GM21526 (cell line): ENCODE data around the gene TDO2.
"Not testable (repeated sequence)": the region's sequence is repeated elsewhere in the genome, so short reads cannot be mapped to it uniquely, and the experiment has no call there.

Experiments used
- ATAC-seq: cut with Tn5 transposase; IDR thresholded peaks from one replicate; pipeline ENCODE4 v1.9.1; 2021; ENCODE audit warnings: moderate library complexity; ENCODE audit not compliant: unreplicated experiment, low FRiP score

The TDO2 gene

DNA sequence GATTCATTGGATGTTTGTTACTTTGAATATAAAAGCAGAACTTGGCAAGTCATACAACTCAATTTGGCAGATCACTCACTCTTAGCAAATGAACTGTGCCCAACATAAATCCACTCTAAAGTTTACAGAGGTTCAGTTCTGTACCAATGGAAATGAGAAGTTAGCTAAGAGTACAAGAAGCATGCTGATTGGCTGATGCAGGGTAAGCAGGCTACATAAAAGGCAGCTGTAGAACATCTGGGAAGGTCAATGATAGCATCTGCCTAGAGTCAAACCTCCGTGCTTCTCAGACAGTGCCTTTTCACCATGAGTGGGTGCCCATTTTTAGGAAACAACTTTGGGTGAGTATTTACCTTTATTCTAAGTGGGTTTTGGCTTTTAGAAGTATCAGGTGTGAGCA, at the start of gene TDO2:
Gene TDO2 (plus strand): TSS at position 244 of the 400 bp plus-strand sequence. CDS start 63 bp downstream, at position 307.
- ATAC-seq = no peak

DNA sequence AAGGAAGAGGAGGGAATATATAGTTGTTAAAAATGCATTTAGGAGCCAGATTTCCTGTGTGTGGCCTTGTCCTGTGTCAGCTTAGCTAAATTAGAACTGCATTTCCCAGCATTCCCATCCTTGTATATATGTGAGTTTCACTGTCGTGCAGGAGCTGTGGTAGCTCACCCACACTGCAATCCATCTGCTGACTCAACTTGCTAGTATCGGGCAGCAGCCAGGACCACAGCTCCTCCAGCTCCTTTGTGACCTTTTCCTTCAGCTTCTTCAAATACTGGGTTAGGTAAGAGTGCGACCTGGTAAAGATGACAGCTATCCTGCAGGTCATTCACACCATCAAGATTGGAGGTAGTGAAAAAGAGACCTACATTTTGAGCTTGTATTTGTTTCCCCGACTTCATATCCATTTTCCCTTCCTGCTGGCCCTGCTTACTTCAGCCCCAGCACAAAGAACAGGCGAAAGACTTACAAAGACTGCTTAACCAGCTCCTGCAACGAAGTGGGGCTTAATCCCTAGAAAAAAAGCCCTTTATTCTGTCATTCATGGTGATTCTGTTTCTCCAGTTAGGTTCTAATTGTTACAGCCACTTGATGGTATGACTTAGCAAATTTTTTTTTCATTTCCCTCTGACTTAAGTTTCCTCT, 48.8 kb upstream of the TDO2 start:
- no peak for ATAC-seq

DNA sequence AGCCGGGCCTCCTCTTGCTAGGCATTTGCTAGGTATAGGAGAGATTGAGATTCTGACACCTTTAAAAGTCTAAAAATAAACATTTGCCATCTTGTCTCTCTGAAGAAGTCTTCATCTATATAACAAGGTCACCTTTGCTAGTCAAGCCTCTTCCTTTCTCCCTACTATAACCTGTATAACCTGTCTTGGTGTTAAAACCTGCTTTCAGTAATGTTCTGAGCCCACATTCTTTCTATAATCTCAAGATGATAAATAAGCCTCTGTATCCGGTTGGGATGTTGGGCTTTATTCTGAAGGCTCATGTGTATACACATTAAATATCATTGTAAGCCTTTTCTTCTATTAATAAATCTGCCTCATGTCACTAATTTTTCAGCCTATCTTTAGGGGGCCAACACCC, 47.6 kb upstream of the TDO2 start:
- ATAC-seq = no peak

DNA sequence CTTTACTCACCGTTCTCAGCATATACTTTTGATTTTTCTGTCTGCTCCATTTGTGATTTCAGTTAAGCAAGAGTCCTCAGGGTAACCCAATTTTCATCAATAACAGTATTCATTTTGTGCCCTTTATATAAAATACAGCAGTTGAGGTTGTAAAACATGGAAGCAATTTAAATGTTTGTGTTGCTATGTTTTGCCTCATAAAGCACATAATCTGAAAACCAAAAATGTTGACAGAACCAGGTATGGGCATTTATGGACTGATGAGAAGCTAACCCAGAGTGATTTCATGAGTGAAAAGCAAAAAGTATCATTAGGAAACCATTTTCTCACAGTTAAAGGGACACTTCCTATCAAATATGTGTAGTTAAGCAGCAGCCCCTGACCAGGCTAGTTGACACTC, 37.3 kb upstream of the TDO2 start, which contains the start of gene ASIC5:
Gene ASIC5 (minus strand): TSS at position 101 of the 400 bp plus-strand sequence. CDS start 51 bp downstream, at position 50.
- no peak for ATAC-seq

DNA sequence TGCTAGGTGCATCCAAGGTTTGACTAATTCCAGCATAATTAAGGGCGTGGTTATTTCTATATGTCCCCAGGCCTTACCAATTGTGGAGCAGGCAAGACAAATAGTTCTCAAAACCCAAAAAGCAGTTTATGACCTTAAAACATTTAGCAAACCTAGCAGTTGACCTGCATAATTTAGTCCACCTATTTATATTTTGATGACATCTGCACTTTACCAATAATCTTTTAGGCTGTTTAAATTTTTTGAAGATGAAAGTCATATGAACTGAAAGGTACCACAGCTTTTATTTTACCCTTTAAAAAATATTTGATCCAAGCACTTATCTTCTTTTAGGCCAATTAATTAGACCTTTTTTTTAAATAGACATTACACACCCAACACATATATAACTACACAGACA, 27.6 kb upstream of the TDO2 start:
- ATAC-seq = no peak

DNA sequence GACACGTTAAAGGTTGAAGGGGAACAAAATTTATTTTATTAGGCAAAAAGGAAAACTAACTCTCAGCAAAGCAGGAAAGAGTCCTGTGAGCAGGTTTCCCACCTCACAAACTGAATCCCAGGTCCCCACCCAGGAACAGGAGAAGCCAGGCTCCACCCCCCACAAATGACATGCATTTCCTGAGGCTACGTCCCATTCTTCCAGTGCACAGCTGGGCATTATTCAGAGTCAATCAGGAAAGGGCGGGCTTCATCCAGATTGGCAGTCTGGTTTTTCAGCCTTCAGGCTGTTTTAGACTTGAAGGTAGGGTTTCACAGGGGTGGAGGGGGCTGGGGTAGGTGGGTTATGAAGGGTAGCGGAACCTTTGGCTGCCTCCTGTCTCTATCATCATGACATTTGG, 25.5 kb upstream of the TDO2 start:
- ATAC-seq = no peak

DNA sequence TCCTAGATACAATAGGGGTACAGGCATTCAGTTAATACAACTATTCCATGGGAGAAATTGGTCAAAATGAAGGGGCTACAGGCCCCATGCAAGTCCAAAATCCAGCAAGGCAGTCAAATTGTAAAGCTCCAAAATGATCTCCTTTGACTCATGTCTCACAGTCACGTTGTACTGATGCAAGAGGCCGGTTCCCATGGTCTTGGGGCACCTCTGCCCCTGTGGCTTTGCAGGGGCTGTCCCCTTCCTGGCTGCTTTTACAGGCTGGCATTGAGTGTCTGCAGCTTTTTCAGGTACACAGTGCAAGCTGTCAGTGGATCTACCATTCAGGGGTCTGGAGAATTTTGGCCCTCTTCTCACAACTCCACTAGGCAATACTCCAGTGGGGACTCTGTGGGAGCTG, 24.9 kb upstream of the TDO2 start:
- ATAC-seq = no peak

DNA sequence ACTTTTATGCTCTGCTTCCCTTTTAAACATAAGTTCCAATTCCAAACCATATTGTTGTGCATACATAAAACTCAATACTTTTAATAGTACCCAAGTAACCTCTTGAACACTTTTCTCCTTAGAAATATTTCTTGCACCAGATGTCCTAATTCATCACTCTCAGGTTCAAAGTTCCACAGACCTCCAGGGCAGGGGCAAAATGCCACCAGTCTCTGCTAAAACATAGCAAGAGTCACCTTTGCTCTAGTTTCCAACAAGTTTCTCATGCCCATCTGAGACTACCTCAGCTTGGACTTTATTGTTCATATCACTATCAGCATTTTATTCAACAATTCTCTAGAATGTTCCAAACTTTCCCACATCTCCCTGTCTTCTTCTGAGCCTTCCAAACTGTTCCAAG, 23.7 kb upstream of the TDO2 start:
- ATAC-seq = no peak

DNA sequence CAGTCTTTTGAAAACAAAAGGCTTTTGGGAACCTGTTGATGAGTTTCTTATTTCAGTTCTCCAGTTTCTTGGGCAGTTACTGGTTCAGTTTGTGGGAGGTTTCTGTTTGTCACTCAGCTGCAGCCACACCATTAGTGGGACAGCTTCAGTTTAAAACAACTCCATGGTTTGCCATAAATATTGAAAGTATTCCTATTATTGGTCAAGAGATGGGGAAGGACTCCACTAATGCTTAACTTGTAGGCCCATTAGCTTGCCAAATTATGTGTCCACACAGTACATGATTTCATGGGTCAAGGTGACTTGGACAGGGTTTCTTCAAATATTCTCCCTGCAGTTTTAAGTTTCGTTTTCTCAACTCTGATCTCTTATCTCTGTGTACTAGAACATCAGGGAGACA, 21.9 kb upstream of the TDO2 start:
- ATAC-seq = peak; percentile 61

DNA sequence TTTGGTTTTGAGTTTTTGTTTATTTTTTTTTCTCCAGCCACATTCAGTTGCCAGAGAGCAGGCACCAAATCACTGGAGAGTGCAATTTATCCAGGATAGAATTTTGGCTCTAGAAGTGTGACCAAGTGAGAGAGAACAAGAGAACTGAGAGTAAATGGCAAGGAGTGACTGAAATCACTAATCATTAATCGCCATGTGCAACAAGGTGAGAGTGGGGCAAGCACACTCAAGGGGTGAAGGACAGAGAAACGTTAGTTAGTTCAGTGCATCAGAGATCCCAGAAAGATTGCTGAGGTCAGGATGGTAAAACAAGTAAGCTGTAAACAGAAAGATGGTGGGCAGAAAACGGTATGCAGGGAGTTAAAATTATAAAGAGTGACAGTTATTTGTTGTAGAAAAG, 19.6 kb upstream of the TDO2 start:
- ATAC-seq = no peak

DNA sequence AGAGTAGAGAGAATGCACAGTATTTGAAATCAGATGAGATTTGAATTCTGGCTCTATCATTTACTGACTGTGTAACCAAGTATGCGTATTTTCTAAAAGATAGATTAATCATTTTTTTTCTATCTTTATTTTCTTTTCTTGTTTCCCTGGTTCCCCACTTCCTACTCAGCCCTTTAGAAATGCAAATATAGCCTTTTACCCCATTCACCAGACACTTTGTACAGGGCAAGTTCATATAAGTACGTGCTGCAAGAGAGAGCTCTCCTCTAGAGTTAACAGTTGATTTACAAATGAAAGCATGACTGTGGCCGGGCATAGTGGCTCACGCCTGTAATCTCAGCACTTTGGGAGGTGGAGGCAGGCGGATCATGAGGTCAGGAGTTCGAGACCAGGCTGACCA, 17.8 kb upstream of the TDO2 start:
- no peak for ATAC-seq

DNA sequence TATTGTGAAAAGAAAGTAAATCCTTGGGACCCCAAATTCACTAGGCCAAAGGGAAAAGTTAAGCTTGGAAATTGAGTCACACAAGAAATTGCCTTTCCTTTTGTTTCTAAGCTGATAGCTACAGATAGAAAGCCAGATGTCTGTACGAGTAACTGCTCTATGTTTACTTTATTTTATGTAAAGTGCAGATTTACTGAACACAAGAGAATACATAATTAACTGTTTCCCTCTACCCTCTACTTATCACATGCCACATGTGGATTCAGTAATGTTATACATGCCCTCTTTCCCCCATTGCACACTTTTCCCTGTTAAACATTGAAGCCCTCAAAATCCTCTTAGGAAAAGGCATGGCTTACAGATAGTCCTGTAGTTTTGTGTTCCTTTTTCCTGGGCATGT, 16.5 kb upstream of the TDO2 start:
- no peak for ATAC-seq

DNA sequence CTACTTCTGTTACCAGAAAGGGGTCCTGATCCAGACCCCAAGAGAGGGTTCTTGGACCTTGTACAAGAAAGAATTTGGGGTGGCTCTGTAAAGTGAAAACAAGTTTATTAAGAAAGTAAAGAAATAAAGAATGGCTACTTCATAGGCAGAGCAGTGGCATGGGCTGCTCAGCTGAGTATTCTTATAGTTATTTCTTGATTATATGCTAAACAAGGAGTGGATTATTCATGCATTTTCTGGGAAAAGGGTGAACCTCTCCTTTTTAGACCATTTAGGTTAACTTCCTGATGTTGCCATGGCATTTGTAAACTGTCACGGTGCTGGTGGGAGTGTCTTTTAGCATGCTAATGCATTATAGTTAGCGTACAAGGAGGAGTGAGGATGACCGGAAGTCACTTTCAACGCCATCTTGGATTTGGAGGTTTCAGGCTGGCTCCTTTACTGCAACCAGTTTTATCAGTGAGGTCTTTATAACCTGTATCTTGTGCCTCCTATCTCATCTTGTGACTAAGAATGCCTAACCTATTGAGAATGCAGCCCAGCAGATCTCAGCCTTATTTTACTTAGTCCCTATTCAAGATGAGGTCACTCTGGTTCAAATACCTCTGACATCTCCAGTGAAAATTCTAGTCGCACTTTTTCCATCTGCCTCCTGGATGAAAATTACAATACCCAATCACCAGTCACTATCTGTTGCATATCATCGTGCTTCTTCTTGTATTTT, 15.5 kb upstream of the TDO2 start:
- ATAC-seq = no peak

DNA sequence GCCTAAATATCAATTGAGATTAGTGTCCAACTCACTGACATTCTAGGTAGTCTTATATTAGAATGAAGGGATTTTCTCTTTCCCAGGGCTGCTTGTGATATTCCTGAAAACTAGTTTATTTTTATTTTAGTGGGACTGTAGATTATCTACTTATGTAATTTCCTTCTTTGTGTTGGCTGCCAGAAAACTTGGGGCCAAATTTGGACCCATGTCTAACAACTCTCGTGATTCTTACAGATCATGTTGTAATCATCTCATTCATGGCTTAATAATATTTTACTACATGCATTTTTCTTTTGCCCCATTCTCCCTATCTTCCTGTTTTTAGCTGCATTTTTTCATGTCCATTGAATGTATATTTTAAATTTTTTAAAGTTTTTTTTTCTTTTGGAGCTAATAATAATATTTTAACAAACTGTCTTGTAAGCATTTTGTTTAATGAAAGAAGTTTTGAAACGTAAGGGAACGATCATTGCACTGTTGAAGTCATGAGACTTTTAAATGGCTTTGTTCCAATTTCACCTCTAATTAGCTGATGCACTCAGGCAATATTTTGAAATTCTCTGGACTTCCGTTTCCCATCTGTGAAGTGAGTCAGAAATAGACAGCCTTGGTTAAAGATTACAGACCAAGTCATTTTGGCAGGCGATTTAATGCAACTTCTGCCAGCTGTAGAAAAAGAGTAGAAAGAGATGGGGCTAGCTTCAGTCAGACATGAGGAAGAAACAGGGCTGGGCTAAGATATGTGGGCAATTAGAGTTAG, 14.3 kb upstream of the TDO2 start:
- no peak for ATAC-seq

DNA sequence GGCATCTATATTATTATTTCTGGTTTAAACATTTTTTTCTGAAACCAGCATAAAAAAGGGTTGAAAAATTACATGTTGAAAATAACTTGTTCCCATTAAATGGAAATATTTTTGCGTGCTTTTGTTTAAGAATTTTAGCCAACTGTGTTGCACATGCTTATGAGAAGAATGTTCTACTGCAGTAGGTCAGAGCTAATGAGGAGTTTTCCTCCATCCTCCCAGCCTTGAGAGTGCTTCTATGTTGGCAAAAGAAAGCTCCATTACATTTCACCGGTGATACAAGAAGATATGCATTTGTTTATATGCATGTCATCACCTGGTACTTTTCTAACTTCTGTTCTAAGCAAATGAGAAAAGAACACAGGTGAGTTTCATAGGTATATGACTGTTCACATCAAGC, 13.6 kb upstream of the TDO2 start:
- no peak for ATAC-seq

DNA sequence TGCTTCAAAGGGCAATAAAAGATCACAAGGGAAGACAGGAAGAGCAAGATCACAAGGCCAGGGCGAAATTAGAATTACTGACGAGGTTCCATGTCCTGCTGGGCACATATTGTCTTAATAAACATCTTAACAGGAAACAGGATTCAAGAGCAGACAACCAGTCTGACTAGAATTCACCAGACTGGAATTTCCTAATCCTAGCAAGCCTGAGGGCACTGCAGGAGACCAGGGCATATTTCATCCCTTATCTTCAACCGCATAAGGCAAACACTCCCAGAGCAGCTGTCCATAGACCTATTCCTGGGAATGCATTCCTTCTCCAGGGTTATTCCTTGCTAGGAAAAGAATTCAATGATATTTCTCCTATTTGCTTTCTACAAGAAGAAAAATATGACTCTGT, 12.4 kb upstream of the TDO2 start:
- no peak for ATAC-seq

DNA sequence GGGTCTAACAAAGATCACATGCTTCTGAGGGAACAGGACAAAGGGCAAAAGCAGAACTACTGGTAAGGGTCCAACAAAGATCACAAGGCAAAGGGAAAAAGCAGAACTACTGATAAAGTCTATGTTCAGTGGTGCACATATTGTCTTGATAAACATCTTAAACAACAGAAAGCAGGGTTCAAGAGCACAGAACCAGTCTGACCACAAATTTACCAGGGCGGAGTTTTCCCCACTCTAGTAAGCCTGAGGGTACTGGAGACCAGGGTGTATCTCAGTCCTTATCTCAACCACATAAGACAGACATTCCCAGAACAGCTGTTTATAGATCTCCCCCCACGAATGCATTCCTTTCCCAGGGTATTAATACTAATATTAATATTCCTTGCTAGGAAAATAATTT, 5.1 kb upstream of the TDO2 start:
- ATAC-seq = not testable (repeated sequence)

DNA sequence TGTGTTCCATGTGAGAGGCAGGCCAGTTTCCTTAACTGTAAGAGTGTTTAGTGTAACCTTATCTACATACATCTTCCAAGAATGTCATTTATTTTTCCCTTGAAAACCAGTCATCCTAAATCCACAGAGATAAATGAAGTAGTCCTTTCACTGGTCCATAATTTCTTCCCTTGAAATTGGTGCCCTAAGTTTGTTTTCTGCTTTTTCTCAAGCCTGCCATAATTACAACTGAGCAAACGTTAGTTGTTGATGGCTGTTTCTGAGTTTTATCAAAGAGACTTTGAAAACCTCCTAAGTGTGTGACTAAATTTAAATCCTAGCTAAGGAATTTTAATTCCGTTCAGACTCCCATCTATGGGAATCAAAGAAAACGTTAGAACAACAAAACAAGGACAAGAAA, 3.6 kb upstream of the TDO2 start:
- ATAC-seq = no peak

DNA sequence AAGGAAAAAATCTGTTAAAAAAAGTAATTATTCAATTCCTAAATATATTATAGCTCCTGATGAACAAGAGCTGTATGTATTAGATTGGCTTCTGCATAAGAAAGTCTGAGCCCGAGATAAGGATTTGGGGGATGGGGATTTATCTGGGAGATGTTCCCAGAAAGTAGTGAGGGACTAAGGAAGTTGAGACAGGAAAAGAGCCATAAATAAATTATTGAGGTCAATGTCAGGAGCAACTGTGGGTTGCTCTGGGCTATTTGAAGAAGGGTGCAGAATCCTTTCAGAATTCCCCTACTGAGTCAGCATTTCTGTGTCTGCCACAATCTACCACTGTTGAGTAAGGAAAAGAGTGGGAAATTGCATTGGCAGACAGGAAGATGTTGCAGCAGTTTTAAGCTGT, 3.1 kb upstream of the TDO2 start:
- no peak for ATAC-seq

DNA sequence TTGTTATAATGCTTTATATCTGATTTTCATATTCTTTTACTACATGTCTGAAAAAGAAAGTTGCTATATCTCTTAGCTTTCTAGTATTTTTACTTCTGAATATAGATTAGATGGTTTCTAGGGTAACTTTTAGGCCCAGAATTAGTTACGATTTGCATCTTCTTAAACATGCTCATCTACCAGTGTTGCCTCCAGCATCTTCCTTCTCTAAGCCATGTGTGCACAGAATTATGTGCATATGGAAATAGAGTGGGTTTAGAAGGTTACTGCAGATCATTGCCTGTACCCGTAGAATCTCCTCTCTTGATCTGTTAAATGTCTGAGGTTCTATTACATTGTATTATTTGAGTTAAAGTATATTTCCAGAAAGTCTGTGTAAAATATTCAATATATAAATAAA, 2.5 kb upstream of the TDO2 start:
- no peak for ATAC-seq

DNA sequence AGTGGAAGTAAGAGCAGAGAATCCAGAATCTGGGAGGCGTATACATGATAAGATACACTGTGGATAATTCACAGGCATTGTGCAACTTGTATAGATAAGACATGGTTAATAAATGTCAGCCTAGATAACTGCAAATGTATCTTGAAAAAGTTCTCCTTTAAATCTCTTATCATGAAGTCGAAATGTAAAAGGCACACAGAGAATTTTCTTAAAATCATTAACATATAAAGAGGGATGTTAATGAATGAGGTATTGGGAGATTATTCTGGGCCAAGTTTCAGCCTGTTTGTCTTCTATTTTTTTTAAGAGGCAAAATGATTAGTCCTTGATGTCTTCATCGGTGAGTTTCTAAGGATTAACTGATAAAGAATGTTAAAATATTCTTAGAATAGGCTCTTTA, 835 bp downstream of the TDO2 start:
- ATAC-seq = no peak
